ENCODE data around the gene DUXB. TPM values are rescaled to one million over a fixed set of nuclear protein-coding genes. Genes with fewer than 3 reads are reported as not detected.

DUXB gene
- total and polyA plus RNA-seq, 2 of the 13 experiments (the other 11 are each of a cell fraction or from before 2014, with no cell fraction given): not detected

DNA sequence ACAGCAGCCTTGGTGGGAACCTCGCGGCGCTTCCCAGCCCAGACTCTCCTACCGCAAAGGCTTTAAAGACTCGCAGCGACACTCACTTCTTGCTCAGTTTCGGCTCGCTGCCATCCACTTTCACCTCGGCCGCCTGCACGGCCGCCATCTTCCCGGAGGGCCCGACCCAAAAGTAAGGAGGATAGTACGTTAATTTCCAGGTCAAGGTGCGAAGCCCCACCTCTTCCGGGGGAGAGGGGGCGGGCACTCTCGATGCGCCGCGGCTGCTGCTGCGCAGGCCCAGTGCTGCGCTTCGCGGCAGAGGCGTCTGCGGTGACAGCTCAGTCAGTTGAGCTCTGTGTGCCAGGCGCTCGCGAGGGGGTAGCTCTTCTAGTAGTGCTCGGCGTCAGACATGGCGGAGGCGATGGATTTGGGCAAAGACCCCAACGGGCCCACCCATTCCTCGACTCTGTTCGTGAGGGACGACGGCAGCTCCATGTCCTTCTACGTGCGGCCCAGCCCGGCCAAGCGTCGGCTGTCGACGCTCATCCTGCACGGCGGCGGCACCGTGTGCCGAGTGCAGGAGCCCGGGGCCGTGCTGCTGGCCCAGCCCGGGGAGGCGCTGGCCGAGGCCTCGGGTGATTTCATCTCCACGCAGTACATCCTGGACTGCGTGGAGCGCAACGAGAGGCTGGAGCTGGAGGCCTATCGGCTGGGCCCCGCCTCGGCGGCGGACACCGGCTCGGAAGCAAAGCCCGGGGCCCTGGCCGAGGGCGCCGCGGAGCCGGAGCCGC, 53.6 kb downstream of the DUXB start, which contains the start of the genes KARS1 and TERF2IP (continued):
- TF ChIP-seq ZNF124 (CRISPR knock-in tag; IDR thresholded peaks at IDR 0.05) (peak; percentile 83; the same call in 1 of the 2 replicates), ZNF33B (CRISPR knock-in tag; IDR thresholded peaks at IDR 0.05) (peak; percentile 73), MLLT10 (CRISPR knock-in tag; IDR thresholded peaks at IDR 0.05) (no peak), ZNF556 (CRISPR knock-in tag; IDR thresholded peaks at IDR 0.05; ENCODE audit: borderline replicate concordance) (no peak; the same call in none of the 2 replicates), ZNF816 (CRISPR knock-in tag; IDR thresholded peaks at IDR 0.05; ENCODE audit: borderline replicate concordance) (peak; percentile 81; the same call in 1 of the 2 replicates), NFKB2 (CRISPR knock-in tag; IDR thresholded peaks at IDR 0.05; ENCODE audit: borderline replicate concordance) (peak; percentile 76), MEF2D (CRISPR knock-in tag; IDR thresholded peaks at IDR 0.05) (peak; percentile 71; the same call in 1 of the 2 replicates), POLR2A (IDR thresholded peaks at IDR 0.05; ENCODE audit: insufficient read depth in 1 of 2, low read depth in 2 of 2, low read length in 2 of 2) (peak; percentile 97 to 98), KMT2B (CRISPR knock-in tag; IDR thresholded peaks at IDR 0.05) (peak; percentile 94), ZNF670 (CRISPR knock-in tag; IDR thresholded peaks at IDR 0.05; ENCODE audit: borderline replicate concordance) (peak; percentile 63; the same call in 1 of the 2 replicates), ZNF841 (CRISPR knock-in tag; IDR thresholded peaks at IDR 0.05; ENCODE audit: borderline replicate concordance) (0 out of 2 replicates have a peak, but pooled peaks have one; percentile 1), MAZ (IDR thresholded peaks at IDR 0.05; ENCODE audit: borderline replicate concordance, low read depth, low read length) (peak; percentile 87; the same call in 1 of the 2 replicates), MAZ (CRISPR knock-in tag; IDR thresholded peaks at IDR 0.05; ENCODE audit: low read depth) (peak; percentile 42; the same call in 1 of the 2 replicates), ZNF782 (CRISPR knock-in tag; IDR thresholded peaks at IDR 0.05; ENCODE audit: borderline replicate concordance) (peak; percentile 19; the same call in 1 of the 2 replicates)
- TF ChIP-seq, protein P1, sequence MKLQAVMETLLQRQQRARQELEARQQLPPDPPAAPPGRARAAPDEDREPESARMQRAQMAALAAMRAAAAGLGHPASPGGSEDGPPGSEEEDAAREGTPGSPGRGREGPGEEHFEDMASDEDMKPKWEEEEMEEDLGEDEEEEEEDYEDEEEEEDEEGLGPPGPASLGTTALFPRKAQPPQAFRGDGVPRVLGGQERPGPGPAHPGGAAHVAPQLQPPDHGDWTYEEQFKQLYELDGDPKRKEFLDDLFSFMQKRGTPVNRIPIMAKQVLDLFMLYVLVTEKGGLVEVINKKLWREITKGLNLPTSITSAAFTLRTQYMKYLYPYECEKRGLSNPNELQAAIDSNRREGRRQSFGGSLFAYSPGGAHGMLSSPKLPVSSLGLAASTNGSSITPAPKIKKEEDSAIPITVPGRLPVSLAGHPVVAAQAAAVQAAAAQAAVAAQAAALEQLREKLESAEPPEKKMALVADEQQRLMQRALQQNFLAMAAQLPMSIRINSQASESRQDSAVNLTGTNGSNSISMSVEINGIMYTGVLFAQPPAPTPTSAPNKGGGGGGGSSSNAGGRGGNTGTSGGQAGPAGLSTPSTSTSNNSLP (IDR thresholded peaks at IDR 0.05; ENCODE audit: low read depth, low read length): no peak; the same call in 1 of the 2 replicates
- TF ChIP-seq, protein P2, sequence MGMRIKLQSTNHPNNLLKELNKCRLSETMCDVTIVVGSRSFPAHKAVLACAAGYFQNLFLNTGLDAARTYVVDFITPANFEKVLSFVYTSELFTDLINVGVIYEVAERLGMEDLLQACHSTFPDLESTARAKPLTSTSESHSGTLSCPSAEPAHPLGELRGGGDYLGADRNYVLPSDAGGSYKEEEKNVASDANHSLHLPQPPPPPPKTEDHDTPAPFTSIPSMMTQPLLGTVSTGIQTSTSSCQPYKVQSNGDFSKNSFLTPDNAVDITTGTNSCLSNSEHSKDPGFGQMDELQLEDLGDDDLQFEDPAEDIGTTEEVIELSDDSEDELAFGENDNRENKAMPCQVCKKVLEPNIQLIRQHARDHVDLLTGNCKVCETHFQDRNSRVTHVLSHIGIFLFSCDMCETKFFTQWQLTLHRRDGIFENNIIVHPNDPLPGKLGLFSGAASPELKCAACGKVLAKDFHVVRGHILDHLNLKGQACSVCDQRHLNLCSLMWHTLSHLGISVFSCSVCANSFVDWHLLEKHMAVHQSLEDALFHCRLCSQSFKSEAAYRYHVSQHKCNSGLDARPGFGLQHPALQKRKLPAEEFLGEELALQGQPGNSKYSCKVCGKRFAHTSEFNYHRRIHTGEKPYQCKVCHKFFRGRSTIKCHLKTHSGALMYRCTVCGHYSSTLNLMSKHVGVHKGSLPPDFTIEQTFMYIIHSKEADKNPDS (CRISPR knock-in tag; IDR thresholded peaks at IDR 0.05): peak; percentile 90
- TF ChIP-seq, protein P3, sequence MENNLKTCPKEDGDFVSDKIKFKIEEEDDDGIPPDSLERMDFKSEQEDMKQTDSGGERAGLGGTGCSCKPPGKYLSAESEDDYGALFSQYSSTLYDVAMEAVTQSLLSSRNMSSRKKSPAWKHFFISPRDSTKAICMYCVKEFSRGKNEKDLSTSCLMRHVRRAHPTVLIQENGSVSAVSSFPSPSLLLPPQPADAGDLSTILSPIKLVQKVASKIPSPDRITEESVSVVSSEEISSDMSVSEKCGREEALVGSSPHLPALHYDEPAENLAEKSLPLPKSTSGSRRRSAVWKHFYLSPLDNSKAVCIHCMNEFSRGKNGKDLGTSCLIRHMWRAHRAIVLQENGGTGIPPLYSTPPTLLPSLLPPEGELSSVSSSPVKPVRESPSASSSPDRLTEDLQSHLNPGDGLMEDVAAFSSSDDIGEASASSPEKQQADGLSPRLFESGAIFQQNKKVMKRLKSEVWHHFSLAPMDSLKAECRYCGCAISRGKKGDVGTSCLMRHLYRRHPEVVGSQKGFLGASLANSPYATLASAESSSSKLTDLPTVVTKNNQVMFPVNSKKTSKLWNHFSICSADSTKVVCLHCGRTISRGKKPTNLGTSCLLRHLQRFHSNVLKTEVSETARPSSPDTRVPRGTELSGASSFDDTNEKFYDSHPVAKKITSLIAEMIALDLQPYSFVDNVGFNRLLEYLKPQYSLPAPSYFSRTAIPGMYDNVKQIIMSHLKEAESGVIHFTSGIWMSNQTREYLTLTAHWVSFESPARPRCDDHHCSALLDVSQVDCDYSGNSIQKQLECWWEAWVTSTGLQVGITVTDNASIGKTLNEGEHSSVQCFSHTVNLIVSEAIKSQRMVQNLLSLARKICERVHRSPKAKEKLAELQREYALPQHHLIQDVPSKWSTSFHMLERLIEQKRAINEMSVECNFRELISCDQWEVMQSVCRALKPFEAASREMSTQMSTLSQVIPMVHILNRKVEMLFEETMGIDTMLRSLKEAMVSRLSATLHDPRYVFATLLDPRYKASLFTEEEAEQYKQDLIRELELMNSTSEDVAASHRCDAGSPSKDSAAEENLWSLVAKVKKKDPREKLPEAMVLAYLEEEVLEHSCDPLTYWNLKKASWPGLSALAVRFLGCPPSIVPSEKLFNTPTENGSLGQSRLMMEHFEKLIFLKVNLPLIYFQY (CRISPR knock-in tag; IDR thresholded peaks at IDR 0.05; ENCODE audit: borderline replicate concordance): peak; percentile 89
- TF ChIP-seq, protein P4, sequence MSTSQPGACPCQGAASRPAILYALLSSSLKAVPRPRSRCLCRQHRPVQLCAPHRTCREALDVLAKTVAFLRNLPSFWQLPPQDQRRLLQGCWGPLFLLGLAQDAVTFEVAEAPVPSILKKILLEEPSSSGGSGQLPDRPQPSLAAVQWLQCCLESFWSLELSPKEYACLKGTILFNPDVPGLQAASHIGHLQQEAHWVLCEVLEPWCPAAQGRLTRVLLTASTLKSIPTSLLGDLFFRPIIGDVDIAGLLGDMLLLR (CRISPR knock-in tag; IDR thresholded peaks at IDR 0.05): peak; percentile 93
- TF ChIP-seq, protein P5, sequence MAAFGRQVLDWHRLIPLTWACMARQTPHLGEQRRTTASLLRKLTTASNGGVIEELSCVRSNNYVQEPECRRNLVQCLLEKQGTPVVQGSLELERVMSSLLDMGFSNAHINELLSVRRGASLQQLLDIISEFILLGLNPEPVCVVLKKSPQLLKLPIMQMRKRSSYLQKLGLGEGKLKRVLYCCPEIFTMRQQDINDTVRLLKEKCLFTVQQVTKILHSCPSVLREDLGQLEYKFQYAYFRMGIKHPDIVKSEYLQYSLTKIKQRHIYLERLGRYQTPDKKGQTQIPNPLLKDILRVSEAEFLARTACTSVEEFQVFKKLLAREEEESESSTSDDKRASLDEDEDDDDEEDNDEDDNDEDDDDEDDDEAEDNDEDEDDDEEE (CRISPR knock-in tag; IDR thresholded peaks at IDR 0.05): peak; percentile 92; the same call in 1 of the 2 replicates
